GM23338 (cell line): ENCODE data around the gene AOPEP. TPM values are rescaled to one million over a fixed set of nuclear protein-coding genes. Genes with fewer than 3 reads are reported as not detected.

ENCODE experiments used
- ATAC-seq: fragments of 200-7000 bp; cut with Tn5 transposase; 3 replicates; pipeline ENCODE4 v1.9.1; 2020
- DNase-seq: peaks from one replicate; pipeline ENCODE4 v3.0.0-alpha.2; 2015; ENCODE audit warnings: low spot score
- H2AFZ ChIP-seq: fragments of 200-600 bp; sonication (generic); 2 replicates; pipeline ENCODE4 v1.8.0; 2016; ENCODE audit warnings: antibody characterized with exemption, mild to moderate bottlenecking, moderate library complexity
- H3F3A ChIP-seq: fragments of 200-600 bp; sonication (generic); replicated peaks from 2 replicates; pipeline ENCODE4 v1.8.0; 2017; ENCODE audit warnings: antibody characterized with exemption, mixed run types, low read depth
- H3K27ac ChIP-seq: fragments of 200-600 bp; sonication (generic); 2 replicates; pipeline ENCODE4 v1.6.1; 2016; ENCODE audit warnings: low read depth
- H3K27me3 ChIP-seq: fragments of 200-600 bp; sonication (generic); 2 replicates; pipeline ENCODE4 v1.8.0; 2016; ENCODE audit warnings: mild to moderate bottlenecking, mixed run types, moderate library complexity; ENCODE audit not compliant: insufficient read depth
- H3K36me3 ChIP-seq: fragments of 200-600 bp; sonication (generic); 2 replicates; pipeline ENCODE4 v1.8.0; 2016; ENCODE audit warnings: mild to moderate bottlenecking; ENCODE audit not compliant: insufficient read depth
- H3K4me1 ChIP-seq: fragments of 200-600 bp; sonication (generic); 2 replicates; pipeline ENCODE4 v1.8.0; 2016; ENCODE audit warnings: mild to moderate bottlenecking, moderate library complexity; ENCODE audit not compliant: insufficient read depth
- H3K4me2 ChIP-seq: fragments of 200-600 bp; sonication (generic); 2 replicates; pipeline ENCODE4 v1.7.1; 2017; ENCODE audit warnings: mixed run types
- H3K4me3 ChIP-seq: fragments of 200-600 bp; sonication (generic); 2 replicates; pipeline ENCODE4 v1.6.1; 2016; ENCODE audit warnings: mixed run types
- H3K79me2 ChIP-seq: fragments of 200-600 bp; sonication (generic); replicated peaks from 2 replicates; pipeline ENCODE4 v1.8.0; 2017; ENCODE audit warnings: mild to moderate bottlenecking; ENCODE audit not compliant: insufficient read depth
- H3K9me2 ChIP-seq: fragments of 200-600 bp; sonication (generic); 2 replicates; pipeline ENCODE4 v1.8.0; 2017; ENCODE audit not compliant: insufficient read depth
- H4K20me1 ChIP-seq: fragments of 200-600 bp; sonication (generic); replicated peaks from 2 replicates; pipeline ENCODE4 v1.8.0; 2017; ENCODE audit warnings: mild to moderate bottlenecking; ENCODE audit not compliant: insufficient read depth
- H3K27ac Mint-ChIP-seq: 2 replicates; pipeline ENCODE4 v1.8.0; 2020; ENCODE audit warnings: inconsistent platforms, mild to moderate bottlenecking, moderate library complexity, mixed read lengths
- H3K27me3 Mint-ChIP-seq: 3 replicates; pipeline ENCODE4 v1.8.0; 2022; ENCODE audit warnings: low read depth, mild to moderate bottlenecking, moderate library complexity, mixed read lengths, inconsistent platforms; ENCODE audit not compliant: insufficient read depth, poor library complexity
- H3K36me3 Mint-ChIP-seq: 3 replicates; pipeline ENCODE4 v1.8.0; 2021; ENCODE audit warnings: low read depth, mild to moderate bottlenecking, inconsistent platforms, moderate library complexity, mixed read lengths
- H3K4me1 Mint-ChIP-seq: 3 replicates; pipeline ENCODE4 v1.8.0; 2020; ENCODE audit warnings: mild to moderate bottlenecking, inconsistent platforms, mixed read lengths
- H3K4me3 Mint-ChIP-seq: 3 replicates; pipeline ENCODE4 v1.8.0; 2021; ENCODE audit warnings: moderate library complexity, mild to moderate bottlenecking, inconsistent platforms, mixed read lengths
- H3K9me3 Mint-ChIP-seq: 3 replicates; pipeline ENCODE4 v1.8.0; 2020; ENCODE audit warnings: moderate library complexity, mild to moderate bottlenecking, inconsistent platforms, mixed read lengths
- CTCF ChIP-seq, 2 experiments: fragments of 200-600 bp in 1 of 2; sonication (generic) in 1 of 2; conservative IDR thresholded peaks; 2 replicates each; pipeline versions ENCODE4 v1.5.1 to v1.6.1; 2016 to 2017; ENCODE audit warnings: antibody characterized with exemption in 2 of 2, low read depth in 2 of 2, mild to moderate bottlenecking in 2 of 2, moderate library complexity in 1 of 2
- EZH2 ChIP-seq: fragments of 200-600 bp; sonication (generic); IDR thresholded peaks from one replicate; pipeline ENCODE4 v1.8.0; 2017; ENCODE audit warnings: antibody characterized with exemption, mild to moderate bottlenecking, low read depth; ENCODE audit not compliant: unreplicated experiment
- JUNB ChIP-seq: IDR thresholded peaks from one replicate; pipeline ENCODE4 v1.6.1; 2016; ENCODE audit warnings: antibody characterized with exemption; ENCODE audit not compliant: unreplicated experiment
- NANOG ChIP-seq: IDR thresholded peaks from 2 replicates; pipeline ENCODE4 v1.6.1; 2016; ENCODE audit warnings: antibody characterized with exemption, borderline replicate concordance
- POLR2AphosphoS5 ChIP-seq: IDR thresholded peaks from 2 replicates; pipeline ENCODE4 v1.6.1; 2016; ENCODE audit warnings: antibody characterized with exemption, low read depth
- REST ChIP-seq: IDR thresholded peaks from one replicate; pipeline ENCODE4 v1.6.1; 2018; ENCODE audit warnings: antibody characterized with exemption; ENCODE audit not compliant: unreplicated experiment
- STAT1 ChIP-seq: IDR thresholded peaks from one replicate; pipeline ENCODE4 v1.6.1; 2016; ENCODE audit warnings: antibody characterized with exemption; ENCODE audit not compliant: unreplicated experiment
- ZNF331 ChIP-seq: fragments of 250-450 bp; sonication (Bioruptor Pico); IDR thresholded peaks from 2 replicates; pipeline ENCODE4 v1.5.0; 2020; ENCODE audit warnings: low read depth, mild to moderate bottlenecking, moderate library complexity
- ZNF462 ChIP-seq: fragments of 250-450 bp; sonication (Bioruptor Pico); IDR thresholded peaks from 2 replicates; pipeline ENCODE4 v1.5.0; 2020; ENCODE audit warnings: mild to moderate bottlenecking, moderate library complexity
- polyA plus RNA-seq: library from polyadenylated mRNA; unstranded; fragments of >200 nt; fragmentation: Nextera tagmentation; extraction: Ambion mirVana; gene quantifications from 2 replicates; pipeline ENCODE4 v1.2.1, GENCODE V29; 2016
- total RNA-seq: library from RNA; depleted of rRNA; stranded (reverse); fragments of >200 nt; shearing (Covaris generic); gene quantifications from 2 replicates; pipeline ENCODE4 v1.2.3, GENCODE V29; 2014

AOPEP gene
- total and polyA plus RNA-seq, 2 experiments from 2014 or later, result 7.0 to 16.5 TPM

- Histone ChIP-seq H3K27ac (no peak overlapping the region), H3K9me2 (no peaks in the 10 kb centered on the region), H3K79me2 (no peaks in the 10 kb centered on the region), H3F3A (no peaks in the 10 kb centered on the region), H3K4me1 (peaks cover 16% of the 10 kb centered on the region), H3K36me3 (no peaks in the 10 kb centered on the region), H3K4me2 (0 out of 2 replicates have a peak overlapping the region, but pooled peaks have one; percentile 1), H3K4me3 (no peak overlapping the region), H3K27me3 (no peaks in the 10 kb centered on the region), H2AFZ (no peak overlapping the region), H4K20me1 (no peaks in the 10 kb centered on the region)
- Mint-ChIP-seq H3K27me3 (no peaks in the 10 kb centered on the region), H3K36me3 (peaks cover 8% of the 10 kb centered on the region; the same call in 2 of the 3 replicates), H3K27ac (no peak overlapping the region), H3K4me1 (peaks cover 30% of the 10 kb centered on the region), H3K9me3 (no peaks in the 10 kb centered on the region; the same call in 2 of the 3 replicates), H3K4me3 (no peak overlapping the region)
- ATAC-seq (peak; percentile 12; the same call in 1 of the 3 replicates), DNase-seq (no peak)
- no peak for TF ChIP-seq EZH2
- no peak for TF ChIP-seq POLR2AphosphoS5
- no peak for TF ChIP-seq CTCF (conservative IDR thresholded peaks at IDR 0.05; ENCODE audit: low read depth in 2 of 2)
- no peak for TF ChIP-seq STAT1
- TF ChIP-seq REST, result no peak
- TF ChIP-seq ZNF462, result no peak
- TF ChIP-seq ZNF331 (CRISPR knock-in tag), result no peak
- TF ChIP-seq NANOG, result no peak
- TF ChIP-seq JUNB, result no peak
Observed at GRCh38 chr9:94826044-94826443, 99.5 kb downstream of the AOPEP start.
